ENCODE data around the gene IRX6. TPM values are rescaled to one million over a fixed set of nuclear protein-coding genes. Genes with fewer than 3 reads are reported as not detected.
A peak's percentile ranks its signal among the peaks of the same experiment; 100 is the strongest.

IRX6 gene
- total RNA-seq, 1 experiment from 2014 or later = not detected

DNA sequence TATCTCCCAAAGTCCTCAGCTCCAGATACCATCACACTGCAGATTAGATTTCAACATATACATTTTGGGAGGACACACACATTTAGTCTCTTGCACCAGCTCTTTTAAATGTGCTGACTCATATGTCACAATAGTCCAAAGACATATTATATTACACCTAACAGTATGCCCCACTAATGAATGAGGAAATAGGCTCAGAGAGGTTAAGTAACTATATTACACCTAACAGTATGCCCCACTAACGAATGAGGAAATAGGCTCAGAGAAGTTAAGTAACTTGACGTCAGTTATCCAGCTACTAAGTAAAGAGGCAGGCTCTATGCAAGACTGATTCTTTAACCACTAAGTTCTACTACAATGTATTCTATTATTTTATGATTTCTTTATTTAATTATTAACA lies 9.7 kb downstream of the IRX6 start:
- Histone ChIP-seq H3K4me2 (peak overlapping the region; percentile 24), H3K4me1 (replicated peaks; ENCODE audit: insufficient read depth) (peaks cover 57% of the 10 kb centered on the region), H3K79me2 (ENCODE audit: low read depth) (no peaks in the 10 kb centered on the region), H4K20me1 (ENCODE audit: insufficient read depth) (no peaks in the 10 kb centered on the region), H2AFZ (no peak overlapping the region), H3K27me3 (ENCODE audit: insufficient read depth, low read depth) (no peaks in the 10 kb centered on the region), H3K4me3 (no peak overlapping the region), H3K36me3 (ENCODE audit: low read depth) (no peaks in the 10 kb centered on the region), H3K9me2 (ENCODE audit: insufficient read depth) (no peaks in the 10 kb centered on the region), H3K9me3 (ENCODE audit: insufficient read depth, low read depth) (no peaks in the 10 kb centered on the region), H3K27ac (peak overlapping the region; percentile 71), H3F3A (ENCODE audit: insufficient read depth, low read depth) (peaks cover 15% of the 10 kb centered on the region; the same call in 1 of the 2 replicates)
- CTCF ChIA-PET = no interaction called here
- peak in 1 of 2 experiments; percentile 93 for DNase-seq
- POLR2A ChIA-PET (ENCODE audit: unreplicated experiment) = no interaction called here
- intact Hi-C loops (cut with micrococcal nuclease; ENCODE audit: unreplicated experiment) = no loop called here
- TF ChIP-seq, protein P1, sequence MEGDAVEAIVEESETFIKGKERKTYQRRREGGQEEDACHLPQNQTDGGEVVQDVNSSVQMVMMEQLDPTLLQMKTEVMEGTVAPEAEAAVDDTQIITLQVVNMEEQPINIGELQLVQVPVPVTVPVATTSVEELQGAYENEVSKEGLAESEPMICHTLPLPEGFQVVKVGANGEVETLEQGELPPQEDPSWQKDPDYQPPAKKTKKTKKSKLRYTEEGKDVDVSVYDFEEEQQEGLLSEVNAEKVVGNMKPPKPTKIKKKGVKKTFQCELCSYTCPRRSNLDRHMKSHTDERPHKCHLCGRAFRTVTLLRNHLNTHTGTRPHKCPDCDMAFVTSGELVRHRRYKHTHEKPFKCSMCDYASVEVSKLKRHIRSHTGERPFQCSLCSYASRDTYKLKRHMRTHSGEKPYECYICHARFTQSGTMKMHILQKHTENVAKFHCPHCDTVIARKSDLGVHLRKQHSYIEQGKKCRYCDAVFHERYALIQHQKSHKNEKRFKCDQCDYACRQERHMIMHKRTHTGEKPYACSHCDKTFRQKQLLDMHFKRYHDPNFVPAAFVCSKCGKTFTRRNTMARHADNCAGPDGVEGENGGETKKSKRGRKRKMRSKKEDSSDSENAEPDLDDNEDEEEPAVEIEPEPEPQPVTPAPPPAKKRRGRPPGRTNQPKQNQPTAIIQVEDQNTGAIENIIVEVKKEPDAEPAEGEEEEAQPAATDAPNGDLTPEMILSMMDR (conservative IDR thresholded peaks at IDR 0.05) = no peak
- no peak for TF ChIP-seq EZH2 (IDR thresholded peaks at IDR 0.05; ENCODE audit: low read depth)
- no TSS peak for BruUV-seq (replicated peaks)

DNA sequence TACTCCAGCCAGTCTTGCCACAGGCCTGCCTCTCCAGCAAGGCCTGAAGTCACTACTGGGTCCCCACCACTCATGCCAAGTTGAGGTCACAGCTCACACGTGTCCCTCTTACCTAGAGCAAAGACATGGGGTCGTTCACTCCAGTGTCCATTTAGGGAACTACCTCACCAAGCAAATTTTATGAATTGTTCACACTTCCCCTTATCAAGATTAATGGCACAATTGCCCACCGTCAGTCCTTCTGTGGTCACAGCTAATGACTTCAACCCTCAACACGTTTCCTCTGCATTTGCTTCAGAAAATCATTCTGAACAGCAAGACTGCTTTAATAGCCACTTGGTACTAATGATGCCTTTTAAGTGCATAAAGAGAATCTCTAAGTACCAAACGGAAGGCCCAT lies 14.6 kb downstream of the IRX6 start:
- Histone ChIP-seq H3K36me3 (ENCODE audit: low read depth) (no peaks in the 10 kb centered on the region), H3K27me3 (ENCODE audit: insufficient read depth, low read depth) (no peaks in the 10 kb centered on the region), H3K9me2 (ENCODE audit: insufficient read depth) (no peaks in the 10 kb centered on the region; the same call in 1 of the 2 replicates), H4K20me1 (ENCODE audit: insufficient read depth) (no peaks in the 10 kb centered on the region), H3F3A (ENCODE audit: insufficient read depth, low read depth) (peaks cover 15% of the 10 kb centered on the region; the same call in 1 of the 2 replicates), H3K4me3 (no peak overlapping the region), H3K4me1 (replicated peaks; ENCODE audit: insufficient read depth) (peaks cover 32% of the 10 kb centered on the region), H2AFZ (no peak overlapping the region), H3K27ac (no peak overlapping the region), H3K79me2 (ENCODE audit: low read depth) (no peaks in the 10 kb centered on the region), H3K4me2 (no peak overlapping the region), H3K9me3 (ENCODE audit: insufficient read depth, low read depth) (no peaks in the 10 kb centered on the region)
- intact Hi-C loops (cut with micrococcal nuclease; ENCODE audit: unreplicated experiment) = no loop called here
- TF ChIP-seq, protein P1 (conservative IDR thresholded peaks at IDR 0.05) = no peak
- no peak for TF ChIP-seq EZH2 (IDR thresholded peaks at IDR 0.05; ENCODE audit: low read depth)
- no TSS peak for BruUV-seq (replicated peaks)
- ChIA-PET CTCF (no interaction called here), POLR2A (ENCODE audit: unreplicated experiment) (no interaction called here)
- DNase-seq = no peak

DNA sequence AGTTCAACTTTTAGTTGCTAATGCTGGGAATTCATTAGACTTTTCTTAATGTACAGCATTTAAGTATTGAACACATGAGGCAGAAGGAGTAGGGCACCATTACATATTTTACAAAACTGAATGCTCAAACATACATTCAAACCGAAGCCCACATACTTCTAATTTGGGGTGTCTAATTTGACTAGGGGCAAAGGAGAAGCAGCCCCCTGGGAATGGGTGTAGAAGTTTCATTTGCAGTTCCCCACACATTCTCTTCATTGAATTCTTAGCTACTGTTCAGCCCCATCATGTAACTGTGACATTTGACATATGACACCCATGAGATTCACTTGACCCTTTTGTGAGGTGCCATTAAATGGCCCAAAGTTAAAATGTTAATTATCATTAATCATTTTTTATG lies 16.4 kb downstream of the IRX6 start:
- Histone ChIP-seq H3K36me3 (ENCODE audit: low read depth) (no peaks in the 10 kb centered on the region), H3K79me2 (ENCODE audit: low read depth) (no peaks in the 10 kb centered on the region), H4K20me1 (ENCODE audit: insufficient read depth) (no peaks in the 10 kb centered on the region), H3K27ac (no peak overlapping the region), H3K27me3 (ENCODE audit: insufficient read depth, low read depth) (no peaks in the 10 kb centered on the region), H3K4me2 (no peak overlapping the region), H3K9me2 (ENCODE audit: insufficient read depth) (no peaks in the 10 kb centered on the region; the same call in 1 of the 2 replicates), H3F3A (ENCODE audit: insufficient read depth, low read depth) (peaks cover 9% of the 10 kb centered on the region; the same call in 1 of the 2 replicates), H3K4me1 (replicated peaks; ENCODE audit: insufficient read depth) (peaks cover 21% of the 10 kb centered on the region), H2AFZ (no peak overlapping the region), H3K4me3 (no peak overlapping the region), H3K9me3 (ENCODE audit: insufficient read depth, low read depth) (no peaks in the 10 kb centered on the region)
- ChIA-PET POLR2A (ENCODE audit: unreplicated experiment) (no interaction called here), CTCF (no interaction called here)
- TF ChIP-seq, protein P1 (conservative IDR thresholded peaks at IDR 0.05) = no peak
- TF ChIP-seq EZH2 (IDR thresholded peaks at IDR 0.05; ENCODE audit: low read depth) = no peak
- no TSS peak for BruUV-seq (replicated peaks)
- DNase-seq = no peak
- intact Hi-C loops (cut with micrococcal nuclease; ENCODE audit: unreplicated experiment) = no loop called here

Measured in PC-9 (cell line).